Epidermal melanocyte (primary cell): ENCODE measurements around the gene PDCD6IP.
"Not testable (repeated sequence)": the region's sequence is repeated elsewhere in the genome, so short reads cannot be mapped to it uniquely, and the experiment has no call there.

Source experiments
- DNase-seq: peaks from one replicate; pipeline ENCODE4 v3.0.0; 2011; ENCODE audit warnings: low spot score; ENCODE audit not compliant: insufficient read length

PDCD6IP gene

GRCh38 chr3:33848624-33849347, 50.4 kb downstream of the PDCD6IP start:
- DNase-seq: no peak

GRCh38 chr3:33850599-33850998, 52.2 kb downstream of the PDCD6IP start:
- DNase-seq: not testable (repeated sequence)

GRCh38 chr3:33855407-33855806, 57.0 kb downstream of the PDCD6IP start:
- not testable (repeated sequence) for DNase-seq

- DNase-seq: no peak
These were observed 57.6 kb downstream of the PDCD6IP start for GRCh38 chr3:33855884-33856546.

GRCh38 chr3:33857701-33858100, 59.3 kb downstream of the PDCD6IP start:
- DNase-seq: not testable (repeated sequence)

GRCh38 chr3:33858131-33858530, 59.7 kb downstream of the PDCD6IP start:
- no peak for DNase-seq

GRCh38 chr3:33860373-33861050, 62.1 kb downstream of the PDCD6IP start:
- no peak for DNase-seq

GRCh38 chr3:33865133-33865532, 66.7 kb downstream of the PDCD6IP start:
- no peak for DNase-seq

- DNase-seq: no peak
These were observed 69.9 kb downstream of the PDCD6IP start for GRCh38 chr3:33868309-33868708.

- DNase-seq: no peak
These were observed 71.5 kb downstream of the PDCD6IP start for GRCh38 chr3:33869977-33870376.

GRCh38 chr3:33874815-33875214, 76.4 kb downstream of the PDCD6IP start:
- DNase-seq: no peak

GRCh38 chr3:33875680-33876079, 77.2 kb downstream of the PDCD6IP start:
- DNase-seq: no peak

- DNase-seq: no peak
These were observed 78.8 kb downstream of the PDCD6IP start for GRCh38 chr3:33877187-33877586.

GRCh38 chr3:33879540-33879939, 81.1 kb downstream of the PDCD6IP start:
- DNase-seq: no peak

- DNase-seq: no peak
These were observed 83.0 kb downstream of the PDCD6IP start for GRCh38 chr3:33881156-33882064.

GRCh38 chr3:33882296-33882695, 83.9 kb downstream of the PDCD6IP start:
- no peak for DNase-seq

GRCh38 chr3:33883538-33883950, 85.1 kb downstream of the PDCD6IP start:
- DNase-seq: no peak

- no peak for DNase-seq
These were observed 85.6 kb downstream of the PDCD6IP start for GRCh38 chr3:33883951-33884561.

- no peak for DNase-seq
These were observed 86.3 kb downstream of the PDCD6IP start for GRCh38 chr3:33884701-33885100.

GRCh38 chr3:33885496-33885895, 87.1 kb downstream of the PDCD6IP start:
- no peak for DNase-seq

- DNase-seq: no peak
These were observed 87.6 kb downstream of the PDCD6IP start for GRCh38 chr3:33886015-33886414.
